ENCODE measurements around the gene BRD2.

BRD2 gene

DNA sequence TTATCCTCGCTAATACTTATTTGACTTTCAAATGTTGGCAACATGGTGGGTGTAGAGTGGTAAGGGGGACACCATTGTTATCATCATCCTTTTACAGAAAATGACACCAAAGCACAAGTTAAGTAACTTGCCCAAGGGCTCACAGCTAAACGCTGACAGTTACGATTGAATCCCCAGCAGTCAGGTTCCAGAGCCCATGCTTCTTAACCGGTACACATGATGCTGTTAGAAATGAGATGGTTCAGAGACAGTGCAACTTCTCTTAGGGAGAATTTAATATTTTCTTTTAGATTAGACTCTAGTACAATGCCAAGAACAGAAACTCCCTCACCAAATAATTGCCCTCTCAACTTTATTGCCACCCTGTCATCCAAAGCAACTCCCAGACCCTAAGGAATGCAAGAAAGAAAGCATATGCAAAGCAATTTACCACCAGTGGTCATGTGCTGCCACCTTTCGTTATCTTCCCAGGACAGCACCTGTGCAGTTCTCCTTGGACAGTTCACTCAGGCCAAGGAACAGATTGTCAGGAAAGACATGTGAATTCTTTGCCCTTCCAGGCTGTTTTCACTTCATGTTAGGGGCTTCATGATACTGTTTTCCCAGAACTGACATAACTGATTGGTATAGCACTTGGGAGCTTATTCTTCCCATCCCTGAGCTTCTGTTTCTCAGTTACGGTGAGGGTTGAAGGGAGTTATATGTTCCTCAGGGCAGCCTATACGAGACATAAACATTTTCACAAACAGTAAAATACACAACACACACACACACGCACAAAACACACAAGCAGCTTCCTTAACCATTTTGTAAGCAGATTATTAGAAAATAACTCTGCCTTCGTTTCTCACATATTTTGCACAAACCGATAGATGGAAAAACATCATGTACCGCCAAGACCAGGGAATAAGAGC is 20.6 kb upstream of the BRD2 start:
- in situ Hi-C loops (cut with MboI; ENCODE audit: low sequenced_read_pairs), result no loop called here

DNA sequence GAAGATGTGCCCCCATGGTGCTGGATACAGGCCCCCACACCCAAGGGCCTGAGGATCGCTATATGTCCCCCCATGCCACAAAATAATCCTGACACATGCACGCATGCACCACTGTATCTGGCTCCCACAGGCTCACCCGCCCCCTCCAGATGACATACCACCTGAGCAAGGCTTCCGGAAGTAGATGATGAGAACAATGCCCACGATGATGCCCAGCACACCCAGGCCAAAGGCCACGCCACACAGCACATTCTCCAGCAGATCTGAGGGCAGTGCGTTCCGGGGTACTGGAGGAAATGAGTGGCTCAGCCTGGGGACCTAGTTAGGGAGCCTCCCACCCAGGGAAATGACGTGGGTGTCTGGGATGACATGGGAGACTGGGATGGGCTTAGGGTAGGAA is 19.3 kb upstream of the BRD2 start:
- in situ Hi-C loops (cut with MboI; ENCODE audit: low sequenced_read_pairs), result no loop called here

DNA sequence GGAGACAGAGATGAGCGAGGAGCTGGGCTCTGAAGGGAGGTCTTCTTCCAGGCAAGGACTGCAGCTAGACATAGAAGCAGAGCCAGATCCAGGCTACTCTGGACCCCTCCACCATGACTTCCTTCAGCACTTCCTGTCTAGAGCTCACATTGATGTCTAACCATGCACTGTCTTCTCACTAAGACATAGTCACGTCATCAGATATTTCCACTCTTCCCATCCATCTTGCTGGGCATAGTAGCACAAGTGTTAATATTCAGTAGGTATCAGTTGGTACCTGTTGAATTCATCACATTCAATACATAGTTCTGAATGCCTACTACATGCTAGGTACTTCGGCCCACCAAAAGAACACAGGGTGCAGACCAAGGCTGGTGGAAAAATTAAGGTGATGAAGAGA is 18.4 kb upstream of the BRD2 start:
- in situ Hi-C loops (cut with MboI; ENCODE audit: low sequenced_read_pairs), result no loop called here

DNA sequence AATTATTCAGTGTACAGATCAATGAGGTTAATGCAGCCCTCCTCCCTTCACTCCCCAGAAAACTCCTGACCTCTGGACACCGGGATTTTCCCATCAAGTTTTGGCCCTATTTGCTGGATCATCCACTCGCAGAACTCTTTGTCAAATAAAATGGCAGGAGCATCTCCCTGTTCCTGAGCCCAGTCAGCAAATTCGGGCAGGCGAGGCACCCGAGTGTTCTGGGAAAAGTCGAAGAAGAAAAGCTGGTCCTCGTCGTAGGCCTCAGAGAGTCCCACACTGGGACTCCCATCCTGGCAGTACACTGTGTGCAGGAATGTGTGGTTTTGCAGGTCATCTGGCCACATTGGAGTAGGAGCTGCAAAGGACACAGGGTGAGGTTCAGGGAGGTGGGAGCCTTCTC is 17.9 kb upstream of the BRD2 start:
- in situ Hi-C loops (cut with MboI; ENCODE audit: low sequenced_read_pairs), result no loop called here

DNA sequence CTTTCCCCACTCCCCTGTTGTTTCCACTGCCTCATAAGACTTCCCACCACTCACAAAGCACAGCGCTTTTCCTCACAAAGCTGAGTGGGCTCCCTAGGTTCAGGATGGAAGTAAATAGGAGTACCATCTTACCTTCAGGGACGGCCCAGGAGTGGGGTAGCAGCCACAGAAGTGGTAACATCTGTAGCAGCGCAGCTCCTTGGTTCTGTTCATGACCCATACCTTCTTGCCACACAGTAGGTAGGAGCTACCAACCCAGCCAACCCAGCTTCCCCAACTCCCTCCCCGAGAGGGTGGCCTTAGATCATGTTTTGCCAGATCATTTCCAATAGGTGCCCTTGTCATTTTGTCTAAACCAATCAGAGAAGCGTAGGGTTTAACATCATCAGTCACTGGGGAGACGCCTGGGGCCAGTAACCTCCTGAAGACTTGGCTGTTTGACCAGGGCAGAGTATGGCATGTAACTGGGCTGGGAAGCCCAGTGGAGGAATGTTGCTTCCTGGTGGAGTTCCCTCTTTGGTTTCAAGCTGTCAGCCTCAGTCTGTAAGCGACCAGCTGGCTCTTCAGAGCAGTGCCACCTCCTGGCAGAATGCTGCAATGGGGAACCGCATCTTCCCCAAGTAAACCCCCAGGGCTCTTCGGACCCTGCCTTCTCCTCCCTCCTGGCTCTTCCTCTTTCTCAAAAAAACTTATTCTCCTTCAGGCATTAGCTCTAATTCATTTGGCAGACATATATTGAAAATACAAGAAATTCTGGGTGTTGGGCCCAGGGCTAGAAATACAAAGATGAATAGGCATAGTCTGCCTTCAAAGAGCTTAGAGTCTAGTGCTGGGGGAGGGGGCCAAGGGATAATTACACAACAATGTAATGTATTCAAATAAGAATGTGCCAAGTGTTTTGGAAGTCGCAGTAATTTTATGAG is 15.3 kb upstream of the BRD2 start, which contains the start of gene HLA-DMA:
Gene HLA-DMA, minus strand, starts transcription at position 281 of the 923 bp plus-strand sequence. Its CDS starts 61 bp downstream, at position 220.
- in situ Hi-C loops (cut with MboI; ENCODE audit: low sequenced_read_pairs), result no loop called here

DNA sequence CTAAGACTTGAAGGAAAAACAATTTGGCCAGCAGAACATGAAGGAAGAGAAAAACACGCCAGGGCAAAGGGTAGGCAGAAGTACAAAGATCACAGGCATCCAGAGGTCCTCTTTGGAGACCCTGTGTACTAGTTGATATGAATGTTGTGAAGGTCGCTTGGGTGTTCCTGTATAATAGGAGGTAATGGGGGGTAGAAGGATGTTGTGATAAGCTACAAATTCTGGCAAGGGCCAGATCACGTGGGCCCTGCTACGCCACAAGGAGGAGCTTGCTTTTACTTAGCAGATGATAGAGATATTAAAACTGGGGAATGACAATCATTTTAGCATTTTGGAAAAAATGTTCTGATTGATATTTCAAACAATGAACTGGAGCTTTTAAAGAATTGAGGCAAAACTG is 14.6 kb upstream of the BRD2 start:
- in situ Hi-C loops (cut with MboI; ENCODE audit: low sequenced_read_pairs), result no loop called here

DNA sequence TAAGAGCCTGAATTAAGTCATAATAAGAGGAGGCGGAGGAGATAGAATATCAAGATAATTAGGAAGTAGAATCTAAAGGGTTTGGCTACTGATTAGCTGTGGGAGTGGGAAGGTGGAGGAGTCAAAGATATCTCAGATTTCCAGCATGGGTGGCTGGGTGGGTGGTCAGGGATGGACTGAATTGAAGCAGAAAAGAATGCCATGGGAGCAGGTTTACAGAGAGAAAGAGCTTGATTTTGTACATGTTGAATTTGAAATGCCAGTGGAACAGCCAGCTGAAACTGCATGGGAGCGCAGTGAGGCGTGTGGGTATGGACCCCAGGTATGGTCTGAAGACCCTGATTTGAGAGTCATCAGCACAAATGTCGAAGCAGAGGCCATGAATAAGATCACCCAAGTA is 14.1 kb upstream of the BRD2 start:
- in situ Hi-C loops (cut with MboI; ENCODE audit: low sequenced_read_pairs), result no loop called here

DNA sequence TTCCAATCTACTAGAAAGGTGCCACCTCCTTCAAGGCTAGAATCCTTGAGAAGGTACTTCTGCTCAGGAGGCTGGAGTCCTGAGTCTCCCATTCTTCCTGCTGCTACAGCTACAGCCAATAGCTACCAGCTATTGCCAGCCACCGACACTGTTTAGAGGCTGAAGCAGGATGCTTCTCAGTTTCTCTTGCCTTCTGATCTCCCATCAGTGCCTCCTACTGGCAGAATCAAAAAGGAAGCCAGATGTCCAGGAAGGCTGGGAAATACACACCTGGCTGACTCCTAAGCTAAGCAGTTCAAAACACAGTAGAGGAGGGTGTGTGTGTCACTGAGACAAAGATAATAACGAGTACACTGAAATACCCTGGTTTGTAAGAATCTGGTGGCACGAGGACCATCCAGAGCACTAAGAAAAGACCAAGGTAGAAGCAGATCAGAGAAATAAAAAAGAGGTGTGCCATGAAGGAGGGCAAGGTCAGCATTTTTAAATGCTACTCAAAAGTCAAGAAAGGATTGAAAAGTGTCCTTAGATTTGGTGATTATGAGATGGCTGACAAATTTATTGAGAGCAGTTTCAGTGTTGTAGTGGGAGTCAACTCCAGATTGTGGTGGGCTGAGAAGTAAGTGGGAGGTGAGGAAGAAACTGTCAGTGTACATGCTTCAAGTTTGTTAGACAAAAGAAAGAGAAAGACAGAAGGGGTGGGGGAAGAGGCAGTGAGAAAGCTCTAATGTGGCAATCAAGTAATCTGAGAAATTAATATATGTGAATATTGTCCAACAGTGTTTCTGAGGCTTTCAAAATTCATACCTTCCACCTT is 13.2 kb upstream of the BRD2 start:
- in situ Hi-C loops (cut with MboI; ENCODE audit: low sequenced_read_pairs), result no loop called here

DNA sequence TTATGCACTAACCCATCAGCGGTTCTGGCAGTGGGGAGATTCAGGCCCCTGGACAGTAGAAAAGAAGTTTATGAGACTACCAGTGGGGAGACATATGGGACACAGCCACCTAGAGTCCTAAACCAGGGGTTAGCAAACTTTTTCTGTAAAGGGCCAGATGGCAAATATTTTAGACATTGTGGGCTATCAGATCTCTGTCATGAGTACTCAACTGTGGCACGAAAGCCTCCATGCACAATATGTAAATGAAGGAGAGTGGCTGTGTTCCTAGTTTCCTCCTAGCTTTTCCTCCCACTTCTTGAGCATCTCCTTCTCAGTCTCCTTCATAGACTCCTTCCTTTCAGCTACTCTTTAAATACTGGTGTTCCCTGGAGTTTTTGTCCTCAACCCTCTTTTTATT is 12.2 kb upstream of the BRD2 start:
- in situ Hi-C loops (cut with MboI; ENCODE audit: low sequenced_read_pairs), result no loop called here

DNA sequence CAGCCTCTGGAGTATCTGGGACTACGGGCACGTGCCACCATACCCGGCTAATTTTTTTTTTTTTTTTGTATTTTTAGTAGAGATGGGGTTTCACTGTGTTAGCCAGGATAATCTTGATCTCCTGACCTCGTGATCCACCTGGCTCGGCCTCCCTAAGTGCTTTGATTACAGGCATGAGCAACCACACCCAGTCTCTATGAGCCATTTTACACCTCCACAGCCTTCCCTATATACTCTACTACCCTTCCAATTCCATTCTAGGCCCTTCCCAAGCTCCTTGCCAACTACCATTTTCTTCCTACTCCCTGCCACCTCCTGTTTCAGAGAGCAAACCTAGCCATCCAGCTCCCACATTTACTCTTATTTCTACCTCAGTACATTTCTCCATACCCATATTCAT is 7.8 kb upstream of the BRD2 start:
- in situ Hi-C loops (cut with MboI; ENCODE audit: low sequenced_read_pairs), result no loop called here

DNA sequence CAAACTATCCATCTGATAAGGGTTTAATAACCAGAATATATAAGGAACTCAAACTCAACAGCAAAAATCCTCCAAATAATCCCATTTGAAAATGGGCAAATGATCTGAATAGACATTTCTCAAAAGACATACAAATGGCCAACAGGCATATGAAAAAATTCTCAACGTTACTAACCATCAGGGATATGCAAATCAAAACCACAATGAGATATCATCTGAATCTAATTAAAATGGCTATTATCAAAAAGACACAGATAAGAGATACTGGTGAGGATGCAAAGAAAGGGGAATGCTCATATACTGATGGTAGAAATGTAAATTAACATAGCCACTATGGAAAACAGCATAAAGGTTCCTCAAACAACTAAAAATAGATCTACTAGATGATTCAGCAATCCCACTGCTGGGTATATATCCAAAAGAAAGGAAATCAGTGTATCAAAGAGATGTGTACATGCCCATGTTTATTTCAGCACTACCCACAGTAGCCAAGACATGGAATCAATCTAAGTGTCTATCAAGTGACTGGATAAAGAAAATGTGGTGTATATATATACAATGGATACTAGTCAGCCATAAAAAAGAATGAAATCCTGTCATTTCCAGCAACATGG is 6.1 kb upstream of the BRD2 start:
- in situ Hi-C loops (cut with MboI; ENCODE audit: low sequenced_read_pairs), result no loop called here

DNA sequence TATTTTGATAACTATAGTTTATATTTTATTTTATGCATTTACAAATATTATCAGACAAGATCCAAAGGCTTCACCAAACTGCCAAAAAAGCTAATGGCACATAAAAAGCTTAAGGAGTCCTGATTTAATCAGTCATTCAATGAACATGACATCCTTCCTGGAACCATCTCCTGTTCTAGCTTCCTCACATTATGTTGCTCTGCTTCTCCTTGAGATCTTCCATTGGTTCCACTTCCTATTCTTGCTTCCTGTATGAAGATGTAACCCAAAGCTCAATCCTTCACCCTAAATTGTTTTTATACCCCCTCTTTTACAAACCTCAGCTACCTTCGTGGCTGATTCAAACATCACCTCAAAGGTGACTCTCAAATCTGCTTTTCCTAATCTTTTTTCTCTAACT is 4.5 kb upstream of the BRD2 start:
- in situ Hi-C loops (cut with MboI; ENCODE audit: low sequenced_read_pairs), result no loop called here

DNA sequence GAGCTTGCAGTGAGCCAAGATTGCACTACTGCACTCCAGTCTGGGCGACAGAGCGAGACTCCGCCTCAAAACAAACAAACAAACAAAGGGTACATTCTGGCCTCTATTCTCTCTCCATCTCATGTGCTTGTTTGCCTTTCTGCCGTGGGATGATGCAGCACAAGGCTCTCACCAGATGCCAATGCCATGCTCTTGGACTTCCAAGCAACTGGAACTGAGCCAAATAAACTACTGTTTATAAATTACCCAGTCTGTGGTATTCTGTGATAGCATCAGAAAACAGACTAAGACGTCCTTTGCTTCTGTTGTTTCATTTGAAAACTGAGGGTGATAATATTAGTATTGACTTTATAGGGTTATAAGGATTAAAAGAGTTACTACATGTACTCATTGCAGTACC is 3.6 kb upstream of the BRD2 start:
- in situ Hi-C loops (cut with MboI; ENCODE audit: low sequenced_read_pairs), result no loop called here

DNA sequence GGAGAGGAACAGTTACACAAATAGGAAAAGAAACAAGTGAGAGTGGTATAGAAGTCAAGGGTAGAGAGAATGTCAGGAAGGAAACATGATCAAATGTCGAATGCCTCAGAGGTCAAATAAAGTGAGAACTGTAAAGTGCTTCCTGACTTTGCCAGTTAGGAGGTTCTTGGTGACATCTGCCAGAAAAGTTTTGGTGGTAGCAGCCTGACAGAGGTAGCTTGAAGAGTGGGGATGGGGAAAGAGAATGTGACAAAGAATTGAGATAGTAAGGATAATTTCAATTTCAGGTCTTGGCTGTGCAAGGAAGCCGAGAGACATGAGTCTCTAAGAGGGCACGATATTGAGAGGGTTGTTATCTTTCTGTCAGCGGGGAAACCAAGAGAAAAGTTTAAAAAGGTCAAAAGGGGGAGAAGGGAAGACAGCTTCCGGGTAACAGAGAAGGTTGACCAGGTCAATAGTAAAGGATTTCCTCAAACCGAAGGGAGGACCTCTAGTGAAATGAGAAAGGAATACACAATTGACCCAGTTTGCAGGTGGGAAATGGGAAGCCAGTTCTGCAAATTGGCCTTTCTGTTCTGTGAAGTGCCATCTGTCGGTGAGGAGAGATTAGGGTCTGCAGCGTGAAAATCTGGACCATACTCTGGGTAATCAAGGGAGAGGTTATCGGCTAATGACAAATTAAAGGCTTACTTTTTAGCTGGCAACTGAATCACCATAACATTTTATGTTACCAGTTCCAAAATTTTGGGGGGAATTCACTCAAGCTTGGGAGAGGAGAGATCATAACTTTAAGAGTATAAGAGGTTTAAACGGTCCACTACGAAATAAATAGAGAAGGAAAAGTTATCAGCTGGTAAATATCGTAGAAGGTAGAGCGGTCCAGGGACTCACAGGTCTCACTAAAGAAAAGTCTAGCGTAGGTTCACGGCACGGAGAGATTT is 973 bp upstream of the BRD2 start:
- in situ Hi-C loops (cut with MboI; ENCODE audit: low sequenced_read_pairs), result no loop called here

DNA sequence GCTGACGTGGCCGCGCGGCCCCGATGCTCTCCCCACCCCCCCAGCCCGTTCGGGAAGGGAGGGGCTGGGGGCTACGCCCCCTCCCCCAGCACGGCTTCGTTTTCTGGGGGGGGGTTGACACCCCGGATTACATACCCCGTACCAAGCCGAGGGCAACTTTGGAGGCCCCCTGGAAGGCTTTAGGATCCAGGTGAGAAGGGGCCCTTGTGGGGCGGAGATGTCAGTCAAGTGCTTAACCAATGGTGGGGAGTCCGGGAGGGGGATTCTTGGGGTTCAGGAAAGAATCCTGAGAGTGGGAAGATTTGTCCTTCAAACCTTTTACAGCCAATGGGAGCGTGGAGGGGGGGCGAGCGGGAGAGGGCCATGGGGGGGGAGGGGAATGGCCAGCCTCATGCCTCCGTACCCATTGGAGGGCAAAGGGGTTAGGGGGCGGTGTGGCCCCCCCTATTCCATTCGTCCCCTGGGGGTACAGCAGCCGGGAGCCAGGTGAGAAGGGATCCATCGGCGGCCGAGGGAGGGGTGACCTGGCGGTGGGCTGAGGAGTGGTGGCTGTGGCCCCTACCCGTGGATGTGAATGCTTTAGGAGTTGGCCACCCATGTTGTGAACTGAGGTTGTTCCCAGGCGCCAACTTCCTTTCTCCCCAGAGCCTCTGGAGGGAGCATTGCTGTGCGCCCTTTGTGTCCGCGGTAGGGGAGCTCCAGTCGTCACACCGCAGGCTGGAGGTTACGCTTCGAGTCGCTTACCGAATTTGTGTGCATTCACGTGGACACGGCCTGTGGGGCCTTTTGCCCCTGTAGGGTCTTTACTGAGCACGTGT is 682 bp downstream of the BRD2 start:
- in situ Hi-C loops (cut with MboI; ENCODE audit: low sequenced_read_pairs), result no loop called here

DNA sequence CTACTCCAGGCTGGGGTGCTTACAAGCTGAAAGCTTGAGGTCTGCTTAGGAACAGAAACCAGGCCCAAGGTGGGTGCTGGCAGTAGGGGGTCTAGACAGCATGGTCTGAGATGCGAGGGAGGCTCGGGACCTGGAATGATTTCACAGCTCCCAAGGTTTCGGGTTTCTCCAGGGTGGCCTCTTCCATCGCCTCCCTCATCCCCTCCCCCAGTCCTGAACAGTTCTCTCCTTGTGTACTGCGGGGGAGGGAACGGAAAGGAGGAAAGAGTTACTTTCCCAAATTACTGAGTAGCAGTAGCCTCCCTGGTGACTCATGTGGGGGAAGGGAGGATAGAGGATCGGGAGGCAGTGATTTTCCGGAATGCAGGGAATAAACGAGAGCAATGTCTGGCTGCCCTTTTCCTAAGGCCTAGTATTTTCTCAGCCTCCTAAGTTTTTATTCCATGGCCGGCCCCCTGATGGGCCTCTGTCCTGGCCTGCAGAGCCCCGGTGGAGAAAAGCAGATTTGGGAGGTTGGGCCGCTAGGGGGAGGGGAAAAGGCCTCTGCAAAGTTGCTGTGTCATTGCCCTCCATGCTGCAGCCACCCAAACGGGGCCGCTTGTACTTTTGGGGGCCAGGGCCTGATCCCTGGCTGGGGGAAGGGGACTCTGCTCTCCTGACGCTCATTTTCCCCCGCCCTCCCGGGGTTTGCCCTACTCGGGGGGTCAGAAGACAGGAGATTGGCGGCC is 1.5 kb downstream of the BRD2 start:
- in situ Hi-C loops (cut with MboI; ENCODE audit: low sequenced_read_pairs), result no loop called here

DNA sequence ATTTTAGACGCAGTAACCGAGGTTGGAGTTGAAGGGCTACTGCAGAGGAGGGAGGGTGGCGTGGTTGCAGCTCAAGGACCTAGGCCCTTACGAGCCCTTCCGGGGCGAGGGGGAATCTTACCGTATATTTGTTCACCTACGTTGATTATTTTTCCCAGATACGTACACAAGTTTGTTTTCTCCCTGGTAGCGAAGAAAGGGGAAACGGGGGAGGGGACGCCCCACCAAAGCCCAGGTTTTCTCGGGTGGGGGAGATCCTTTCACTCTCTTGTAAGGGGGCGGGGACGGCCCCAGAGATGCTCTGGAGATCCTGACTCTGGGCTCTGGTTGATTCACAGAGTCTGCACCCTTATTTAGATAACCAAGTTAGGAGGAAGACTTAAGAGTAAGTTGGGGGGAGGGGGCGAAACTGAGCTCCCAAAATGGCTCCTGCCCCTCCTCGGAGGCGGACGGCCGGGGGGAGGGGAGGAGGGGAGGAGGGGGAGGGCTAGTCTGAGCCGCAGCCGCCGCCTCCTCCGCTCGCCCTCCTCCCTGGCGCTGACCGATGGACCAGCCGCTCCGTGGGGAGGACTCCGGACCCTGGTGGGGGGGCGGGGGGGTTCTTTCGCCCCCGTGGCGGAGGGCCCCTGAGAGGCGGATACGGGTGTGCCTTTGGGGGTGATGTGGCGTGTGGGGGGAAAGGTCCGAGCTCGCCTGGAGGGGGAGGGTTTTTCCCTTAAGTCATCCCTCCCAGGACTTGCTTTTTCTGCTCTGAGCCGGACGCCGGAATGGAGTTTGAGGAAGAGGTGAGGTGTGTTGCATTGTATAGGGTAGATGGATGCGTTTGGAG is 2.2 kb downstream of the BRD2 start:
- in situ Hi-C loops (cut with MboI; ENCODE audit: low sequenced_read_pairs), result no loop called here
